ENCODE measurements around the gene JAK3. TPM values are rescaled to one million over a fixed set of nuclear protein-coding genes. Genes with fewer than 3 reads are reported as not detected.

JAK3 gene
- total RNA-seq, 3 donors from 2014 or later: 181 to 220 (median 189) TPM

DNA sequence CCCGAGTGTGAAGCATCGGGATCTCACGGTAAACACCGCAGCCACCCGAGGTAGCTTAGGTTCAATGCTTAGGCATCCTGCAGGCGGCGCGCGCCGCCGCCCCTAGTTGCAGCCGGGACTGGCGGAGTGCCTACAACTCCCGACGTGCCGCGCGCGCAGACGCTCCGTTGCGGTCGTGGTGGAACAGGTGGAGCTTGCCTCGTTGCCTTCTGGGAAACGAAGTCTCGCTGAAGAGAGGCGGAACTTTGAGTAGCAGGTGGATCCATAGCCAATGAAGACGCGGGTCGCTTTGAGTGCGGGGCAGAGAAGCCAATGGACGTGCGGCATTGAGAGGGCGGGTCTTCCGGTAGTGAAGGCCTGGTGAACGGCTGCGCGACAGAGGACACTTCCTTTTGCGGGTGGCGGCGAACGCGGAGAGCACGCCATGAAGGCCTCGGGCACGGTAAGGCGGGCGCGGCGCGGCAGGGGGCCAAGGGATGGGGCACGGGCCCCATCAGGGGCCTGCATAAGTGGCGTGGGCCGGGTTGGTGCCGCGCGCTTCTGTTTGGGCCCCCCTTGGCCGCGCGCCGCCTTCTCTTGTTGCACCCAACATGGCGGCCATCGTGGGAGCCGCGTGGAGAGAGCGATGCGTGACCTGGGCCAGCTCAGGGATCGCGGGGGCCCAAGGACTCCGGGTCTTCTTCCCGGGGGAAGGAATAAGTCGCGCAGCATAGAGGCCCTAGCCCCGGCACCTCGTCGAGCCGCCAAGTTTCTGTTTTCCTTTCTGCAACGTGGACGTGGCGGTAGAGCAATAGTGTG lies 11.9 kb upstream of the JAK3 start, which contains the start of gene RPL18A:
TSS of gene RPL18A (plus strand) at position 378 of the 798 bp plus-strand sequence. CDS start at position 425, 47 bp downstream.
- no peaks in the 10 kb centered on the region for H3K9me3 Mint-ChIP-seq
- no peaks in the 10 kb centered on the region for H3K27me3 Mint-ChIP-seq (ENCODE audit: low read depth)
- peaks cover 41% of the 10 kb centered on the region for H3K36me3 Mint-ChIP-seq (ENCODE audit: insufficient read depth)
- peaks cover 33% of the 10 kb centered on the region for H3K4me1 Mint-ChIP-seq (ENCODE audit: low read depth)
- ATAC-seq (peak; percentile 86 to 88), DNase-seq (peak; percentile 98)
- H3K4me3 Mint-ChIP-seq: peak within 1 kb of the TSS; percentile 99

DNA sequence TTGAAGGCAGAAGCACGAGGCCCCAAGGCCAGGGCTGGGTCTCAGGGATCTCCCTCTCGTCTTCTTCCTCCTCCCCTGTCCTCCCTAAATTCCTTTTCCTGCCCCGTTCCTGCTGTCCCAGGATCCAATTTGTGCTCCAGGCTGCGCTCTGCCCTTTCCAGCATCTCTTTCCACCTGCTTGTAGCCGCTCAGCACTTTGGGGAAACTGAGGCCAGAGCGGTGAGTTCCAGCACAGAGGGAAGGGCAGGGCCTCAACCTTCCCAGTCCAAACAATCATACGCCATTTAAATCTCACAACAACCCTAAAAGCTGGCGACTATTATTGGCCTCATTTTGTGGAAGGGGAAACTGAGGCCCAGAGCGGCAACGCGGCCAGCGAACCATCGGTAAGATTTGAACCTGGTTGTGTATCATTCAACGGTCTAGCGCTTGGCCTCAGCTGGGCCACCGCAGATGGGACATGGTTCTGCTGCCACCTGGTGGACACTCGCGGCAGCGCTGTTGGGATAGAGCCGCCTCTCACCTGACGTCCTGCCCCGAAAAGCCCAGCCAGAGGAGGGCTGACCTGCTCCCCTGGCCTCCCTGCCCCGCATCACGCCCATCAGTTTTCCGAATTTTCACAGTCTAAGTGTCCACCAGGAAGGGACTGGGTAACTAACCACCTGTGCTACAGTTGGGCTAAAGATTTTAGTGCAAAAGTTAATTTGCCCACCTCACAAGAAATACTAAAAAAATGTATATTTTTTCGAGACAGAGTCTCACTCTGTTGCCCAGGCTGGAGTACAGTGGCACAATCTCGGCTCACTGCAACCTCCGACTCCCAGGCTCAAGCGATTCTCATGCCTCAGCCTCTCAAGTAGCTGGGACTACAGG lies 7.7 kb upstream of the JAK3 start:
- Mint-ChIP-seq H3K4me1 (ENCODE audit: low read depth) (peaks cover 21% of the 10 kb centered on the region), H3K27me3 (ENCODE audit: low read depth) (no peaks in the 10 kb centered on the region), H3K4me3 (peak overlapping the region; percentile 26), H3K9me3 (no peaks in the 10 kb centered on the region), H3K36me3 (ENCODE audit: insufficient read depth) (peaks cover 9% of the 10 kb centered on the region)
- ATAC-seq (peak; percentile 29), DNase-seq (peak; percentile 94)

DNA sequence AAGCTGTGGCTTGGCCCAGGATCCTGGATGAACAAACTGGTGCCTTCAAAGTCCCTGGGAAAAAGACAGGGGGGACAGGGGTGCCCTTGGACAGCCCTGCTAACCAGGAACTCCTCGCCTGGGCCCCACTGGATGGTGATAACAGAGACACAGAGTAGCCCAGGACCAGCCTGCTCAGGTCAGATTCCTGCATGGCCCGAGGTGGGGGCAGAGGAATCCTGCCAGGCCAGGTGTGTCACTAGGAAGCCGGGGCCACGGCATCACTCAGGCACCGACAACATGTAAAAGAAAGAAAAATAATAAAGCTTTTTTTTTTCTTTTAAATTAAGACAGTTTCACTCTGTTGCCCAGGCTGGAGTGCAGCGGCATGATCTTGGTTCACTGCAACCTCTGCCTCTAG lies 6.3 kb upstream of the JAK3 start:
- peaks cover 33% of the 10 kb centered on the region for H3K4me1 Mint-ChIP-seq (ENCODE audit: low read depth)

DNA sequence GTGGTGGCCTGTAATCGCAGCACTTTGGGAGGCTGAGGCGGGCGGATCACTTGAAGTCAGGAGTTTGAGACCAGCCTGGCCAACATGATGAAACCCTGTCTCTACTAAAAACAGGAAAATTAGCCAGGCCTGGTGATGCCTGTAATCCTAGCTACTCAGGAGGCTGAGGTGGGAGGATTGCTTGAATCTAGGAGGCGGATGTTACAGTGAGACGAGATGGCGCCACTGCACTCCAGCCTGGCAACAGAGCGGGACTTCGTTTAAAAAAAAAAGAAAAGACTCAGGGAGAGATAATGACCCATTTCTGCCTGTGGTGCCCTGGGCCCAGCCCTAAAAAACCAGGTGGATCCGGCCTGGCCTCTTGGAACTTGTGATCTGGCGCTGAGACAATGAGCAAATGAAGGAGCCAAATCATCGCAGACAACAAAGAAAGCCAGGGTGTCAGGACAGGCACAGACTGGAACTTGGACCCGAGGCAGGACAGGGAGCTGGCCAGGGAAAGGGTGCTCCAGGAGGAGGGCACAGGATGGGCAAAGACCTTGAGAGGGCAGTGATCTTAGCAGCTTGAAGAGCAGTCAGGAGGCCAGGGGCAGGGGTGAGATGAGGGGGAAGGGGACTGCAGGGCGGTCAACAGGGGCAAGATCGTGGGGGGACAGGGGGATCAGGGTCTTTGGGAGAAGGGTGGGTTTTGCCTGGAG lies 962 bp upstream of the JAK3 start:
- H3K36me3 Mint-ChIP-seq (ENCODE audit: insufficient read depth): peaks cover 3% of the 10 kb centered on the region
- H3K27me3 Mint-ChIP-seq (ENCODE audit: low read depth): no peaks in the 10 kb centered on the region
- DNase-seq (no peak), ATAC-seq (no peak)
- peak overlapping the region; percentile 84 for H3K4me3 Mint-ChIP-seq
- no peaks in the 10 kb centered on the region for H3K9me3 Mint-ChIP-seq
- H3K4me1 Mint-ChIP-seq (ENCODE audit: low read depth): peaks cover 64% of the 10 kb centered on the region

More for the DNA sequence above, 6.3 kb upstream of the JAK3 start:
- DNase-seq (no peak), ATAC-seq (no peak)
- no peaks in the 10 kb centered on the region for H3K36me3 Mint-ChIP-seq (ENCODE audit: insufficient read depth)
- H3K27me3 Mint-ChIP-seq (ENCODE audit: low read depth): no peaks in the 10 kb centered on the region
- H3K9me3 Mint-ChIP-seq: no peaks in the 10 kb centered on the region
- H3K4me3 Mint-ChIP-seq: no peak overlapping the region

DNA sequence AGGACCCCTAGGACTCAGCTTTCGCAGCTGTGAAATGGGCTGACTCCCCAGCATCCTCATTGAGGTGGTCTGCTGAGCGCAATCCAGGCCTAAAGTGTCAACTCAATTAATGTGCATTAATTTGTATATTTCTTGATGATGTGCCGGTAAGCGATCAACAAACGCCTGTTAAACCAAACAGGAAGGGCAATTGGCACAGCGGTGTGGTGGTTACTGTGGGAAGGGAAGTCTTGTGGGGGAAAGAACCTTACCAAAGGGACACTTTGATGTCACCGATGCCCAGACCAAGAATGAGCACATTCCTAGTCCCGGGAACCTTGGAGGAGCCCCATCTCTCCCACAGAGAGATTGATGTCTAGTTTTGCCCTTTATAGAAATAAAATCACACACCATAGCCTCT lies 1.6 kb downstream of the JAK3 start:
- ATAC-seq: no peak
- Mint-ChIP-seq H3K4me1 (ENCODE audit: low read depth) (peaks cover 62% of the 10 kb centered on the region), H3K4me3 (peak overlapping the region; percentile 84), H3K27me3 (ENCODE audit: low read depth) (no peaks in the 10 kb centered on the region), H3K9me3 (no peaks in the 10 kb centered on the region), H3K36me3 (ENCODE audit: insufficient read depth) (peaks cover 10% of the 10 kb centered on the region)
- no peak for DNase-seq

DNA sequence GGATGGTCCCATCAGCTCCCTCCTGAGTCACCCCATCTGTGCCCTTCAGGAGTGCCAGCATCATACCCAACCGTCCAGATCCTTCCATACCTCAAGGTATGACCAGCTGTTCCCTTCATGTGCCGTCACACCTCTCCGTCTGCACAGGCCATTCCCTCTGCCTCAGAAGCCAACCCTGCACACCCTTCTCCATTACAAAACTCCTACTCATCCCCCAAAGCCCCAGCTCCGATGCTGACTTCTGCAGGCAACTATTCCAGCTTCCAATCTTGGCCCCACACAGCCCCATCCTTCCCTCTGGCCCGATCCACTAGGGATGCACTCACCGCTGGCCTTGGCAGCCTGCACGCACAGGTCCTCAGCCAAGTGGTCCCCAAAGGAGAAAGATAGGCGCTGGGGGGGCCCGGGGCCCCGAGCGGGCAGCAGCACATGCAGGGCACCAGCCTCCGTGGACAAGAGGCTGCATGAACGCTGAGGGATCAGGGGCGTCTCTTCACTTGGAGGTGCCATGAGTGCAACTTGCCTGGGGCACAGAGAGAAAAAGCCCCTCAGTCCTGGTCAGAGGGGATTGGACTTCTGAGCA lies 3.8 kb downstream of the JAK3 start:
- H3K4me3 Mint-ChIP-seq: peak overlapping the region; percentile 41
- DNase-seq (no peak), ATAC-seq (no peak)
- peaks cover 19% of the 10 kb centered on the region for H3K36me3 Mint-ChIP-seq (ENCODE audit: insufficient read depth)
- peaks cover 46% of the 10 kb centered on the region for H3K4me1 Mint-ChIP-seq (ENCODE audit: low read depth)
- no peaks in the 10 kb centered on the region for H3K27me3 Mint-ChIP-seq (ENCODE audit: low read depth)
- no peaks in the 10 kb centered on the region for H3K9me3 Mint-ChIP-seq

DNA sequence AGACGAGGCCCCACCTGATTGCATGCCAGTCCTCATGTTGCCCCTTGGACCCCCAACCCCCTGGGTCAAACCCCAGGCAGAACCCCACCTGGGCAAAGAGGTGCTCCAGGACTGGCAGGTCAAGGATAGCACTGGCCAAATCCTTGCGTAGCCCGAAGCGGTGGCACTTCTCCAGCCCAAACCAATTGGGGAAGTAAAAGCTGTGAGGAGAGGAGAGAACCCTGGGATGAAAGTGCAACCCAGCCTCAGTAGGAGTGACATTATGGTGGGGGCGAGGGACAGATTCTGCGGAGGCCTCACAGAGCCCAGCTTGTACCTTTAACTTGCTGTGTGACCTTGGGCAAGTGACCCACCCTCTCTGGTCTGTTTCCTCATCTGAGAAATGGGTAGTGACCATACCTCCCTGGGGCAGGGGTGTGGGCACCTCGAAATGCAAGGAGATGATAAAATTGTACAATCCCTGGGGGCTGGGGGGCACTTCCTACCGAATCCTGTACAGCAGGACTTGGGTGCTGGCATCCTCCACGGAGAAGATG lies 4.4 kb downstream of the JAK3 start:
- Mint-ChIP-seq H3K4me3 (peak overlapping the region; percentile 41), H3K9me3 (no peaks in the 10 kb centered on the region), H3K36me3 (ENCODE audit: insufficient read depth) (peaks cover 22% of the 10 kb centered on the region), H3K4me1 (ENCODE audit: low read depth) (peaks cover 40% of the 10 kb centered on the region), H3K27me3 (ENCODE audit: low read depth) (no peaks in the 10 kb centered on the region)
- no peak for ATAC-seq
- DNase-seq: no peak

DNA sequence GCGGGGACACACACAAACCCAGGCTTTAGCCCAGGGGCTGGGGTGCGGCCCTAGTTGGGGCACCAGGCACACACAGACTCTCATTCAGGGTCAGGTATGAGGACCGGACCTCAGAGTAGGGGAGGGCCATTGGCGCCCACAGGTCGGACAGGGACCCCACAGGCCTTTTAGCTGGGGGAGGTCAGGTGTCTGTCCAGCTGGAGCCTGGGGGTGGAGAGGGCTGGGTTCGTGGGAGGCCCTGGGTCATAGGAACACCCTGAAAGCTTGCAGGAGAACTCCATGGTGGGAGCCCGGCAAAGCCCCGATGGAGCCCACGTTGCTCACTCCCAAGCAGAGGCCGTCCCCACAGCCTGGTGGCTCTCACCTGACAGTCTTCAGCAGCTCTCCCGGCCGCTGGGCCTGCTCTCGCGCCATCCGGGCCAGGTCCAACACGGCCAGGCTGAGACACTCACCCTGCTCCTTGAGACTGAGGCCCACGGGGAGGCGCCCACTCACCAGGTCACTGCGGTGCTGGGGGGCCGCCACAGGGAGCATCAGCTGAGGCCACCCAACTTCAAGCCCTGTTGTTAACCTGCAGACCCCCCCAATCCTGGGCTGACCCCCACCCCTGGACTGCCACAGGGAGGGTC lies 5.0 kb downstream of the JAK3 start:
- Mint-ChIP-seq H3K9me3 (no peaks in the 10 kb centered on the region), H3K4me3 (no peak overlapping the region), H3K4me1 (ENCODE audit: low read depth) (peaks cover 37% of the 10 kb centered on the region), H3K36me3 (ENCODE audit: insufficient read depth) (peaks cover 27% of the 10 kb centered on the region), H3K27me3 (ENCODE audit: low read depth) (no peaks in the 10 kb centered on the region)
- DNase-seq (no peak), ATAC-seq (no peak)

DNA sequence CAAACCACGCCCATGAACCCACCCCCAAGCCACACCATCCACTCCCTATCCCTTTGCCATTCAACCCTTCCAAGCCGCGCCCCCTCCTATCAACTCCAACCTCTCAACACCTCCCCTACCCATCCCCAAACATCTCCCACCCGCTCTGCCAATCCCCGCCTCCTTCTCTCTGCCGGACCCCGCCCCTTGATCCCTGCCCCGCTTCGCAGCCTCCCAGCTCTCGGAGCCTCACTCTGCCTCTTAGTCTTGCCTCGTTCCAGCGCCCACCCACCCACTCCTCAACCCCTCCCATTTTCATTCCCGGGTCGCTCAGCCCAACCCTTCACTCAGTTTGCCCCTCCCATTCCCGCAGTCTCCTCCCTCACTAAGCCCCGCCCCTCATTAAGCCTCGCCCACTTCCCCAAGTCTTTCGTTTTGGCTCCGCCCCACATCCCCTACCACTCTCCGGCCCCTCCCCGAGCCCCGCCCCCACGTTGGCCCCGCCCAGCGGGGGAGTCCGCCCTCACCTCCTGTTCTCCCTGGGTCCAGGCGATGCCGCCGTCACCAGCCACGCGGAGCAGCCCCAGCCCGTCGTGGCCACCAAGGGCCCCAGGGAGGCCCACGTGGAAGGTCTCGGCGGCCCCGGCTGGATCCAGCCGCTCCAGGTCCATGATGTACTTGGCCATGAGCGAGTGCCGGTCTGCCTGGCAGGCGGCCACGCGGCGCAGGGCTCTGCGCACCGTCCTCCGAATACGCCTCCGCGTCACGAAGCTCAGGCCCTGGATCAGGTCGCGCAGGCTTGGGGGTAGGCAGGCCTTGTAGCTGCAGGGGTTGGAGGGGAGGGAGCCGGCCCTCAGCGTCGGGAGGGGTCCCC lies 5.7 kb downstream of the JAK3 start:
- Mint-ChIP-seq H3K9me3 (no peaks in the 10 kb centered on the region), H3K4me1 (ENCODE audit: low read depth) (peaks cover 37% of the 10 kb centered on the region), H3K4me3 (no peak overlapping the region), H3K27me3 (ENCODE audit: low read depth) (no peaks in the 10 kb centered on the region), H3K36me3 (ENCODE audit: insufficient read depth) (peaks cover 28% of the 10 kb centered on the region)
- ATAC-seq (peak; percentile 83 to 86), DNase-seq (peak; percentile 50)

DNA sequence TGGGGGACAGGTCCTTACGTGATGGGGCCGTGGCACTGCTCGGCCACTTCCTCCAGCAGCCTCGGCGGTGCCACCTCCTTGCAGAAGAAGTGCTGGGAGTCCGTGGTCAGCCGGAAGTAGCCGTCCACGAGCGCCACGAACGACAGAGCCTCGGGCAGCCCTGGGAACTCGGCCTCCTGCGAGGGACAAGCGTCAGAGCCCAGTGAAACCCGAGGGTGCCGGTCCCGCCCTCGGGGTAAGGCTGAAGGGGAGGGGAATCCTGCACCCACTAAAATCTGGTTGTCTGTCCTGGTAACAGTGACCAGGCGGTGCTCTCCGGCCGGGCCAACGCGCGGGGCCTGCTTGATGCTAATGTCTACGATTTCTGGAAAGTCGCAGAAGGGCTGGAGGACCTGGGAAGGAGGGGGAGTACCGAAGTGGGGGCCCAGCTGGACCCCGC lies 6.4 kb downstream of the JAK3 start:
- H3K4me3 Mint-ChIP-seq: no peak overlapping the region
- peaks cover 40% of the 10 kb centered on the region for H3K4me1 Mint-ChIP-seq (ENCODE audit: low read depth)
- ATAC-seq (no peak), DNase-seq (no peak)
- H3K27me3 Mint-ChIP-seq (ENCODE audit: low read depth): no peaks in the 10 kb centered on the region
- H3K9me3 Mint-ChIP-seq: no peaks in the 10 kb centered on the region
- peaks cover 33% of the 10 kb centered on the region for H3K36me3 Mint-ChIP-seq (ENCODE audit: insufficient read depth)

DNA sequence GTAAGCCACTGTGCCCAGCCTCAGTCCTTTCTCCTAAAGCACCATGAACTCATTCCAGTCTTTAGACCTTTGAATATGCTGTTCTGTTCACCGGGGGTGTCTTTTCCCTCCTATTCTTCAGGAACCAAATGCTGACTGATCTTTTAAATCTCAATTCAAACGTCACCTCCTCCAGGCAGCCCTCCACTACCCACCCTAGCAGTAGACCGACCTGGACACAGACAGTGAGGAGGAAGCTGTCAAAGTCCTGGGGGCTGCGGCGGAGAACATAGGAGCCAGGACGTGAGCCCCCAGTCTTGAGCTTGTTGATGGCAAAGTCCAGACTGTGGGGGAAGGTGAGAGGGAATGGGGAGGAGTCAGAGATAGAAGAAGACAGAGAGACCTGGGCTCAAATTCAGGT lies 7.8 kb downstream of the JAK3 start:
- DNase-seq (no peak), ATAC-seq (no peak)
- no peaks in the 10 kb centered on the region for H3K9me3 Mint-ChIP-seq
- H3K4me1 Mint-ChIP-seq (ENCODE audit: low read depth): peaks cover 35% of the 10 kb centered on the region
- H3K27me3 Mint-ChIP-seq (ENCODE audit: low read depth): no peaks in the 10 kb centered on the region
- peaks cover 43% of the 10 kb centered on the region for H3K36me3 Mint-ChIP-seq (ENCODE audit: insufficient read depth)
- H3K4me3 Mint-ChIP-seq: no peak overlapping the region

DNA sequence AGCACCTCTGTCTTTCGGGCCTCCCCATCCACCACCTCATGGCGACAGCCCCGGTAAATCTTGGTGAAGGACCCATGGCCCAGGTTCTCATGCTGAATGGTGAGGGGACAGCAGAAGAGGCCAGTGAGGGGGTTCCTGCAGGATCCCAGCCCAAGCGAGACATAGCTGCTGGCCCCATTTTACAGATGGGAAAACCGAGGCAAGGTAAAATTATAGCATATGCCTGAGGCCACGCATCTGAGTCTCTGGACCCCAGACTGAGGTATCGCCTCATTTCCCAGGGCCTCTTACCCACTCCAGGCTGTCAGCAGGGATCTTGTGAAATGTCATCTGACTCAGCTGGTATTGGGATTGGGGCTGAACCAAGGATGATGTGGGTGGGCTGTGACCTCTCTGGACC lies 9.8 kb downstream of the JAK3 start:
- Mint-ChIP-seq H3K4me1 (ENCODE audit: low read depth) (peaks cover 18% of the 10 kb centered on the region), H3K9me3 (no peaks in the 10 kb centered on the region), H3K27me3 (ENCODE audit: low read depth) (no peaks in the 10 kb centered on the region), H3K4me3 (no peak overlapping the region), H3K36me3 (ENCODE audit: insufficient read depth) (peaks cover 38% of the 10 kb centered on the region)
- ATAC-seq: no peak
- DNase-seq: no peak

DNA sequence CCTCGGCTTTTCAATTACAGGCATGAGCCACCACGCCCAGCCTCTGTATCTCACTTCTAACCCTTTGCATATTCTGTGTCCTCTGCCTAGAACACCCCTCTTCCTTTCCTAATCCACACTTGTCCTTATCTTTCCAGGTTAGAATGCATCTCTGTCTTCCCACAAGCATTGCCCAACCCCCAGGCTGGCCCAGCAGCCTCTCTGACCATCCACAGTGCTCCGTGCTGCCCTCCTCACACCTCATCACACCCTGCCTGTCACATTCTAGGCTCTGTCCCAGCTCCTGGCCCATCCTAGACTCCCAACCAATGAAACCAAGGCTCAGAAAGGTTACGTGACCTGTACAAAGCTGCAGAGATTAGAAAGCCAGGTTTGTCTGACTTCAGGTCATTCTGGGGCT lies 11.3 kb downstream of the JAK3 start:
- H3K4me3 Mint-ChIP-seq: no peak overlapping the region
- no peak for ATAC-seq
- no peaks in the 10 kb centered on the region for H3K9me3 Mint-ChIP-seq
- DNase-seq: no peak
- peaks cover 51% of the 10 kb centered on the region for H3K36me3 Mint-ChIP-seq (ENCODE audit: insufficient read depth)
- no peaks in the 10 kb centered on the region for H3K27me3 Mint-ChIP-seq (ENCODE audit: low read depth)
- peaks cover 18% of the 10 kb centered on the region for H3K4me1 Mint-ChIP-seq (ENCODE audit: low read depth)

Data from activated T-cell treated with anti-CD3 and anti-CD28 coated beads, Interleukin-2, amount 50 U/mL, for 4 hours (primary cell).